ENCODE results near the gene RAB27A. TPM values are rescaled to one million over a fixed set of nuclear protein-coding genes. Genes with fewer than 3 reads are reported as not detected.

RAB27A gene
- polyA plus RNA-seq, 1 donor (not counting 4 experiments of a cell fraction or from before 2014, with no cell fraction given), result 10.8 TPM

DNA sequence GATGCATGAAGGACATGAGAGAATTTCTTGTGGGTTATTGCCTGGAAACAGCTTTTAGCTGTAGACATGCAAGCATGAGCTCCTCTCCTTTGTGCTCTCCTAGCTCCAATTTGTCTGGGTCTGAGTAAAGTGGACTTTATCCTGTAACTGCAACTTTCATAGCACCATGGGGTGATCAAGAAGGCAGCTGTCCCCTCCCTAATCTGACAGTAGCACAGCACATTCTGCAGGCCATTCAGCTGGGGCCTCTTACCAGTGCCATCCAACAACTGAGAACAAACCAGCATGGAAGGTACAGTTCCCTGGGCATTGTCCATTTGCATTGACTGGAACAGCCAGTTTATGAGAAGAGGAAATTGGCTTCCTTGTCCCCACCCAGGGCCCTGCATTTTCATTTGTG is 7.7 kb upstream of the RAB27A start:
- FAIRE-seq (no peak), DNase-seq (ENCODE audit: low read depth, low spot score) (no peak)
- H2AFZ ChIP-seq (ENCODE audit: control insufficient read depth, low read length), result no peak overlapping the region
- no peak overlapping the region for H3K9ac ChIP-seq (ENCODE audit: control insufficient read depth, extremely low read depth, insufficient read depth, low read length)
- no peaks in the 10 kb centered on the region for H3K9me3 ChIP-seq (ENCODE audit: control insufficient read depth, low read depth, low read length)
- dilution Hi-C loops (cut with MboI; ENCODE audit: extremely low pct_ligation_motif_present, low sequenced_read_pairs), result no loop called here
- no peak for TF ChIP-seq EZH2 (IDR thresholded peaks at IDR 0.05; ENCODE audit: low read length)
- TF ChIP-seq, protein P1, sequence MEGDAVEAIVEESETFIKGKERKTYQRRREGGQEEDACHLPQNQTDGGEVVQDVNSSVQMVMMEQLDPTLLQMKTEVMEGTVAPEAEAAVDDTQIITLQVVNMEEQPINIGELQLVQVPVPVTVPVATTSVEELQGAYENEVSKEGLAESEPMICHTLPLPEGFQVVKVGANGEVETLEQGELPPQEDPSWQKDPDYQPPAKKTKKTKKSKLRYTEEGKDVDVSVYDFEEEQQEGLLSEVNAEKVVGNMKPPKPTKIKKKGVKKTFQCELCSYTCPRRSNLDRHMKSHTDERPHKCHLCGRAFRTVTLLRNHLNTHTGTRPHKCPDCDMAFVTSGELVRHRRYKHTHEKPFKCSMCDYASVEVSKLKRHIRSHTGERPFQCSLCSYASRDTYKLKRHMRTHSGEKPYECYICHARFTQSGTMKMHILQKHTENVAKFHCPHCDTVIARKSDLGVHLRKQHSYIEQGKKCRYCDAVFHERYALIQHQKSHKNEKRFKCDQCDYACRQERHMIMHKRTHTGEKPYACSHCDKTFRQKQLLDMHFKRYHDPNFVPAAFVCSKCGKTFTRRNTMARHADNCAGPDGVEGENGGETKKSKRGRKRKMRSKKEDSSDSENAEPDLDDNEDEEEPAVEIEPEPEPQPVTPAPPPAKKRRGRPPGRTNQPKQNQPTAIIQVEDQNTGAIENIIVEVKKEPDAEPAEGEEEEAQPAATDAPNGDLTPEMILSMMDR (optimal IDR thresholded peaks at IDR 0.05 in 1 of 3, IDR thresholded peaks at IDR 0.05 in 1 of 3, conservative IDR thresholded peaks at IDR 0.05 in 1 of 3; ENCODE audit: extremely low read depth in 1 of 3, insufficient read depth in 2 of 3, low read length in 3 of 3), result no peak
- no peak overlapping the region for H3K4me3 ChIP-seq (ENCODE audit: control insufficient read depth in 2 of 3, extremely low read depth in 1 of 3, insufficient read depth in 2 of 3, low read depth in 1 of 3, low read length in 3 of 3)
- H3K4me2 ChIP-seq (ENCODE audit: control insufficient read depth, extremely low read depth, insufficient read depth, low read depth, low read length), result no peak overlapping the region
- H3K9me1 ChIP-seq (ENCODE audit: control insufficient read depth, extremely low read depth, insufficient read depth, low read length), result no peaks in the 10 kb centered on the region
- H3K27ac ChIP-seq (ENCODE audit: control insufficient read depth, insufficient read depth, low read length), result no peak overlapping the region
- H3K27me3 ChIP-seq (ENCODE audit: control insufficient read depth, extremely low read depth, insufficient read depth, low read length), result no peaks in the 10 kb centered on the region
- no peaks in the 10 kb centered on the region for H3K79me2 ChIP-seq (ENCODE audit: control insufficient read depth, insufficient read depth, low read length)
- H3K4me1 ChIP-seq (ENCODE audit: control insufficient read depth, extremely low read depth, insufficient read depth, low read length), result no peaks in the 10 kb centered on the region
- H3K36me3 ChIP-seq (ENCODE audit: control insufficient read depth in 2 of 2, extremely low read depth in 1 of 2, insufficient read depth in 2 of 2, low read length in 2 of 2), result no peaks in the 10 kb centered on the region
- no peaks in the 10 kb centered on the region for H4K20me1 ChIP-seq (ENCODE audit: control insufficient read depth, extremely low read depth, insufficient read depth, low read length)

- Histone ChIP-seq H4K20me1 (ENCODE audit: control insufficient read depth, extremely low read depth, insufficient read depth, low read length) (no peaks in the 10 kb centered on the region), H3K9me1 (ENCODE audit: control insufficient read depth, extremely low read depth, insufficient read depth, low read length) (no peaks in the 10 kb centered on the region), H3K4me2 (ENCODE audit: control insufficient read depth, extremely low read depth, insufficient read depth, low read depth, low read length) (peak overlapping the region; percentile 75), H3K36me3 (ENCODE audit: control insufficient read depth in 2 of 2, extremely low read depth in 1 of 2, insufficient read depth in 2 of 2, low read length in 2 of 2) (no peaks in the 10 kb centered on the region), H3K9me3 (ENCODE audit: control insufficient read depth, low read depth, low read length) (no peaks in the 10 kb centered on the region), H3K9ac (ENCODE audit: control insufficient read depth, extremely low read depth, insufficient read depth, low read length) (peak overlapping the region; percentile 83), H3K4me1 (ENCODE audit: control insufficient read depth, extremely low read depth, insufficient read depth, low read length) (peaks cover 4% of the 10 kb centered on the region), H2AFZ (ENCODE audit: control insufficient read depth, low read length) (peak overlapping the region; percentile 95), H3K4me3 (ENCODE audit: control insufficient read depth in 2 of 3, extremely low read depth in 1 of 3, insufficient read depth in 2 of 3, low read depth in 1 of 3, low read length in 3 of 3) (peak overlapping the region; percentile 57 to 83 (median 77)), H3K27ac (ENCODE audit: control insufficient read depth, insufficient read depth, low read length) (peak overlapping the region; percentile 64), H3K79me2 (ENCODE audit: control insufficient read depth, insufficient read depth, low read length) (no peaks in the 10 kb centered on the region), H3K27me3 (ENCODE audit: control insufficient read depth, extremely low read depth, insufficient read depth, low read length) (no peaks in the 10 kb centered on the region)
- DNase-seq (ENCODE audit: low read depth, low spot score), result no peak
- TF ChIP-seq EZH2 (IDR thresholded peaks at IDR 0.05; ENCODE audit: low read length), result no peak
- TF ChIP-seq, protein P1 (optimal IDR thresholded peaks at IDR 0.05 in 1 of 3, IDR thresholded peaks at IDR 0.05 in 1 of 3, conservative IDR thresholded peaks at IDR 0.05 in 1 of 3; ENCODE audit: extremely low read depth in 1 of 3, insufficient read depth in 2 of 3, low read length in 3 of 3), result peak; percentile 86 to 91 (median 87)
- FAIRE-seq, result no peak
- dilution Hi-C loops (cut with MboI; ENCODE audit: extremely low pct_ligation_motif_present, low sequenced_read_pairs), result no loop called here
Measured at GRCh38 chr15:55290528-55291057, 980 bp upstream of the RAB27A start.
